ENCODE measurements around the gene WDR86.

WDR86 gene

GRCh38 chr7:151456276-151456675 lies 46.4 kb upstream of the WDR86 start:
- Histone ChIP-seq H3K4me3 (replicated peaks; ENCODE audit: insufficient read depth, low read length) (no peak overlapping the region), H3K27ac (replicated peaks) (no peak overlapping the region), H3K27me3 (ENCODE audit: insufficient read depth, poor library complexity, severe bottlenecking) (no peaks in the 10 kb centered on the region)
- no peak for DNase-seq (ENCODE audit: low read depth in 1 of 2, low spot score in 1 of 2)
- no peak for TF ChIP-seq GABPA (IDR thresholded peaks at IDR 0.05; ENCODE audit: low read depth)

DNA sequence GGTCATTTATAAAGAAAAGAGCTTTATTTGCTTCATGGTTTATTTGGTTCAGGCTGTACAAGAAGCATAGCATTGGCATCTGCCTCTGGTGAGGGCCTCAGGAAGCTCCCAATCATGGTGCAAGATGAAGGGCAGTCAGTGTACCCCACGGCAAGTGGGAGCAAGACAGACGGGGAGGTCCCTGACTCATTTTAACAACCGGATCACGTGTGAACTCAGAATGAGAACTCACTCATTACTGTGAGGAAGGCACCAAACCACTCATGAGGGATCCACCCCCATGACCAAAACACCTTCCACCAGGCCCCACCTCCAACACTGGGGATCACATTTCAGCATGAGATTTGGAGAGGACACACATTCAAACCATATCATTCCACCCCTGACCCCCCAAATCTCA lies 45.9 kb upstream of the WDR86 start:
- TF ChIP-seq, protein P1, sequence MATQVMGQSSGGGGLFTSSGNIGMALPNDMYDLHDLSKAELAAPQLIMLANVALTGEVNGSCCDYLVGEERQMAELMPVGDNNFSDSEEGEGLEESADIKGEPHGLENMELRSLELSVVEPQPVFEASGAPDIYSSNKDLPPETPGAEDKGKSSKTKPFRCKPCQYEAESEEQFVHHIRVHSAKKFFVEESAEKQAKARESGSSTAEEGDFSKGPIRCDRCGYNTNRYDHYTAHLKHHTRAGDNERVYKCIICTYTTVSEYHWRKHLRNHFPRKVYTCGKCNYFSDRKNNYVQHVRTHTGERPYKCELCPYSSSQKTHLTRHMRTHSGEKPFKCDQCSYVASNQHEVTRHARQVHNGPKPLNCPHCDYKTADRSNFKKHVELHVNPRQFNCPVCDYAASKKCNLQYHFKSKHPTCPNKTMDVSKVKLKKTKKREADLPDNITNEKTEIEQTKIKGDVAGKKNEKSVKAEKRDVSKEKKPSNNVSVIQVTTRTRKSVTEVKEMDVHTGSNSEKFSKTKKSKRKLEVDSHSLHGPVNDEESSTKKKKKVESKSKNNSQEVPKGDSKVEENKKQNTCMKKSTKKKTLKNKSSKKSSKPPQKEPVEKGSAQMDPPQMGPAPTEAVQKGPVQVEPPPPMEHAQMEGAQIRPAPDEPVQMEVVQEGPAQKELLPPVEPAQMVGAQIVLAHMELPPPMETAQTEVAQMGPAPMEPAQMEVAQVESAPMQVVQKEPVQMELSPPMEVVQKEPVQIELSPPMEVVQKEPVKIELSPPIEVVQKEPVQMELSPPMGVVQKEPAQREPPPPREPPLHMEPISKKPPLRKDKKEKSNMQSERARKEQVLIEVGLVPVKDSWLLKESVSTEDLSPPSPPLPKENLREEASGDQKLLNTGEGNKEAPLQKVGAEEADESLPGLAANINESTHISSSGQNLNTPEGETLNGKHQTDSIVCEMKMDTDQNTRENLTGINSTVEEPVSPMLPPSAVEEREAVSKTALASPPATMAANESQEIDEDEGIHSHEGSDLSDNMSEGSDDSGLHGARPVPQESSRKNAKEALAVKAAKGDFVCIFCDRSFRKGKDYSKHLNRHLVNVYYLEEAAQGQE (IDR thresholded peaks at IDR 0.05; ENCODE audit: insufficient replicate concordance, low read depth), result no peak
- no peak for TF ChIP-seq GABPA (IDR thresholded peaks at IDR 0.05; ENCODE audit: low read depth)
- TF ChIP-seq POLR2AphosphoS5 (IDR thresholded peaks at IDR 0.05; ENCODE audit: low read depth), result no peak
- no peak for TF ChIP-seq SPI1 (IDR thresholded peaks at IDR 0.05; ENCODE audit: borderline replicate concordance, low read depth)
- TF ChIP-seq CTCF (IDR thresholded peaks at IDR 0.05; ENCODE audit: insufficient read depth, low read length), result no peak
- Histone ChIP-seq H3K27me3 (ENCODE audit: insufficient read depth, poor library complexity, severe bottlenecking) (no peaks in the 10 kb centered on the region), H3K27ac (replicated peaks) (no peak overlapping the region), H3K4me3 (replicated peaks; ENCODE audit: insufficient read depth, low read length) (no peak overlapping the region)
- no peak for DNase-seq (ENCODE audit: low read depth in 1 of 2, low spot score in 1 of 2)

- no peak for TF ChIP-seq GABPA (IDR thresholded peaks at IDR 0.05; ENCODE audit: low read depth)
- no peak for TF ChIP-seq POLR2AphosphoS5 (IDR thresholded peaks at IDR 0.05; ENCODE audit: low read depth)
- no peak for TF ChIP-seq SPI1 (IDR thresholded peaks at IDR 0.05; ENCODE audit: borderline replicate concordance, low read depth)
- no peak for TF ChIP-seq CTCF (IDR thresholded peaks at IDR 0.05; ENCODE audit: insufficient read depth, low read length)
- TF ChIP-seq, protein P1 (IDR thresholded peaks at IDR 0.05; ENCODE audit: insufficient replicate concordance, low read depth), result no peak
- Histone ChIP-seq H3K4me3 (replicated peaks; ENCODE audit: insufficient read depth, low read length) (no peak overlapping the region), H3K27ac (replicated peaks) (no peak overlapping the region), H3K27me3 (ENCODE audit: insufficient read depth, poor library complexity, severe bottlenecking) (no peaks in the 10 kb centered on the region)
- no peak for DNase-seq (ENCODE audit: low read depth in 1 of 2, low spot score in 1 of 2)
These were observed 45.2 kb upstream of the WDR86 start for GRCh38 chr7:151454932-151455530.

DNA sequence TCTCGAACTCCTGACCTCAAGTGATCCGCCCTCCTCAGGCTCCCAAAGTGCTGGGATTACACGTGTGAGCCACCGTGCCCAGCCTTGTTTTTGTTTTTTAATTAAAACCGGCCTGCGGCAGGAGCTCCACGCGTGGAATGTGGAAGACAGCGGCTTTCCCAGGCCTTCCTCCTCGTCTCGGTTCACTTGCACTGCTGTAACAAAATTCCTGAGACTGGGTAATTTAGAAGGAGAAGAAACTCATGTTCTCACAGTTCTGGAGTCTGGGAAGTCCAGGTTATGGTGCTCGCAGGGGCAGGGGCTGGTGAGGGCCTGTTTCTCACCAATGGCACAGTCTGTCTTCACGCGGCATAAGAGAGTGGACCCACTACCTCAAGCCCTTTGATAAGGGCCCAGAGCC lies 44.5 kb upstream of the WDR86 start:
- H3K27ac ChIP-seq (replicated peaks), result no peak overlapping the region
- no peak for TF ChIP-seq POLR2AphosphoS5 (IDR thresholded peaks at IDR 0.05; ENCODE audit: low read depth)
- TF ChIP-seq SPI1 (IDR thresholded peaks at IDR 0.05; ENCODE audit: borderline replicate concordance, low read depth), result no peak
- TF ChIP-seq, protein P1 (IDR thresholded peaks at IDR 0.05; ENCODE audit: insufficient replicate concordance, low read depth), result no peak
- TF ChIP-seq CTCF (IDR thresholded peaks at IDR 0.05; ENCODE audit: insufficient read depth, low read length), result no peak
- TF ChIP-seq GABPA (IDR thresholded peaks at IDR 0.05; ENCODE audit: low read depth), result no peak
- no peak overlapping the region for H3K4me3 ChIP-seq (replicated peaks; ENCODE audit: insufficient read depth, low read length)
- no peak for DNase-seq (ENCODE audit: low read depth in 1 of 2, low spot score in 1 of 2)
- no peaks in the 10 kb centered on the region for H3K27me3 ChIP-seq (ENCODE audit: insufficient read depth, poor library complexity, severe bottlenecking)

Measured in HL-60 (cell line).